ENCODE measurements around the gene CSRNP2.

DNA sequence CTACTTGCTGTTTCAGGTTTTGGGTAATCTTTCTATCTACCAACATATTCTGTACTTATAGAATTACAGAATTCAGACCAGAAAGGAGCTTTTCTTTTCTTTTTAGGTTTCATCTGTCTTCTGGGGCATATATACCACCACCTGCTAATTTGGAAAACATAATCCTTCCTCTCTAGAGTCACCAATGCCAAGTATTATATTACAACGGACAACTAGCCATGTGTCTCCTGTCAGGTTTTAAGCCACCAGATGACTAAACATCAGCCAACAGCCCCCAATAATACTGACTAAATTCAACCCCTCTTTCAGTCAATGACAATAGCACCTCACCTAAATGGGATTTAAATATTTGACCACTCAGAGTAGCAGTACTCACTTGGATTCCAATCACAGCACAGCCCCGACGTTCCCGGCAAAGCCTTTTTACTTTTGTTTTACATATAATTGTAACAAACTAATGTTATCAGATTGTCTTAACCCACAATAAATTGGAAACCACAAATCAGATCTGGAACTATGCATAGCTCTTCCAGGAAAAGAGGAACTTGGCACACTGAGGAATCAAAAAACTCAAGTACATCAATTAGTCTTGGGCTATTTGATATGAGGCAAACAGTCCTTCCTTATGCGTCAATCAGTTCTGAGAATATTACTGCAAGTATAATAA lies 70.7 kb downstream of the CSRNP2 start:
- TF ChIP-seq, protein P1, sequence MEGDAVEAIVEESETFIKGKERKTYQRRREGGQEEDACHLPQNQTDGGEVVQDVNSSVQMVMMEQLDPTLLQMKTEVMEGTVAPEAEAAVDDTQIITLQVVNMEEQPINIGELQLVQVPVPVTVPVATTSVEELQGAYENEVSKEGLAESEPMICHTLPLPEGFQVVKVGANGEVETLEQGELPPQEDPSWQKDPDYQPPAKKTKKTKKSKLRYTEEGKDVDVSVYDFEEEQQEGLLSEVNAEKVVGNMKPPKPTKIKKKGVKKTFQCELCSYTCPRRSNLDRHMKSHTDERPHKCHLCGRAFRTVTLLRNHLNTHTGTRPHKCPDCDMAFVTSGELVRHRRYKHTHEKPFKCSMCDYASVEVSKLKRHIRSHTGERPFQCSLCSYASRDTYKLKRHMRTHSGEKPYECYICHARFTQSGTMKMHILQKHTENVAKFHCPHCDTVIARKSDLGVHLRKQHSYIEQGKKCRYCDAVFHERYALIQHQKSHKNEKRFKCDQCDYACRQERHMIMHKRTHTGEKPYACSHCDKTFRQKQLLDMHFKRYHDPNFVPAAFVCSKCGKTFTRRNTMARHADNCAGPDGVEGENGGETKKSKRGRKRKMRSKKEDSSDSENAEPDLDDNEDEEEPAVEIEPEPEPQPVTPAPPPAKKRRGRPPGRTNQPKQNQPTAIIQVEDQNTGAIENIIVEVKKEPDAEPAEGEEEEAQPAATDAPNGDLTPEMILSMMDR (conservative IDR thresholded peaks at IDR 0.05; ENCODE audit: low read depth, low read length): no peak
- TF ChIP-seq POLR2A (IDR thresholded peaks at IDR 0.05; ENCODE audit: low read depth, low read length) (no peak), RCOR1 (IDR thresholded peaks at IDR 0.05; ENCODE audit: insufficient replicate concordance, low read length) (no peak), BHLHE40 (IDR thresholded peaks at IDR 0.05; ENCODE audit: low read depth, low read length) (no peak), SMC3 (IDR thresholded peaks at IDR 0.05; ENCODE audit: low read depth, low read length) (no peak), RAD21 (IDR thresholded peaks at IDR 0.05; ENCODE audit: low read length) (no peak), MXI1 (IDR thresholded peaks at IDR 0.05; ENCODE audit: borderline replicate concordance, low read depth, low read length) (no peak), CEBPB (IDR thresholded peaks at IDR 0.05; ENCODE audit: low read depth, low read length) (no peak), RFX5 (IDR thresholded peaks at IDR 0.05; ENCODE audit: low read depth, low read length) (no peak), MAFK (IDR thresholded peaks at IDR 0.05; ENCODE audit: low read depth, low read length) (no peak), FOS (IDR thresholded peaks at IDR 0.05; ENCODE audit: low read depth, low read length) (no peak)
- TF ChIP-seq, protein P2, sequence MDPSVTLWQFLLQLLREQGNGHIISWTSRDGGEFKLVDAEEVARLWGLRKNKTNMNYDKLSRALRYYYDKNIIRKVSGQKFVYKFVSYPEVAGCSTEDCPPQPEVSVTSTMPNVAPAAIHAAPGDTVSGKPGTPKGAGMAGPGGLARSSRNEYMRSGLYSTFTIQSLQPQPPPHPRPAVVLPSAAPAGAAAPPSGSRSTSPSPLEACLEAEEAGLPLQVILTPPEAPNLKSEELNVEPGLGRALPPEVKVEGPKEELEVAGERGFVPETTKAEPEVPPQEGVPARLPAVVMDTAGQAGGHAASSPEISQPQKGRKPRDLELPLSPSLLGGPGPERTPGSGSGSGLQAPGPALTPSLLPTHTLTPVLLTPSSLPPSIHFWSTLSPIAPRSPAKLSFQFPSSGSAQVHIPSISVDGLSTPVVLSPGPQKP (IDR thresholded peaks at IDR 0.05; ENCODE audit: borderline replicate concordance, low read depth, low read length): no peak
- TF ChIP-seq, protein P3, sequence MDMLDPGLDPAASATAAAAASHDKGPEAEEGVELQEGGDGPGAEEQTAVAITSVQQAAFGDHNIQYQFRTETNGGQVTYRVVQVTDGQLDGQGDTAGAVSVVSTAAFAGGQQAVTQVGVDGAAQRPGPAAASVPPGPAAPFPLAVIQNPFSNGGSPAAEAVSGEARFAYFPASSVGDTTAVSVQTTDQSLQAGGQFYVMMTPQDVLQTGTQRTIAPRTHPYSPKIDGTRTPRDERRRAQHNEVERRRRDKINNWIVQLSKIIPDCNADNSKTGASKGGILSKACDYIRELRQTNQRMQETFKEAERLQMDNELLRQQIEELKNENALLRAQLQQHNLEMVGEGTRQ (IDR thresholded peaks at IDR 0.05; ENCODE audit: low read depth, low read length): no peak
